ENCODE measurements around the gene HOXA13. TPM values are rescaled to one million over a fixed set of nuclear protein-coding genes. Genes with fewer than 3 reads are reported as not detected.

HOXA13 gene
- total and polyA plus RNA-seq, 3 experiments from 2014 or later: not detected

- ChIA-PET POLR2A (no interaction called here), CTCF (interaction anchor here (1.4 to 2.0 kb wide), 5 partner anchors 24 to 1263 kb away, joined by 3 to 8 read pairs (median 6); no protein-coding TSS in a partner anchor)
- H3K27ac ChIP-seq (ENCODE audit: low read depth, low read length): no peak overlapping the region
- Mint-ChIP-seq H3K27ac (peak overlapping the region in 5 of 8 donors; percentile 38 to 89 (median 64)), H3K4me1 (peaks cover 49 to 71% (median 62%) of the 10 kb centered on the region in 3 donors), H3K27me3 (peaks cover 87 to 92% of the 10 kb centered on the region in 2 donors), H3K4me3 (peak overlapping the region; percentile 56 to 85 (median 72)), H3K9me3 (peaks cover 0 to 14% (median 0%) of the 10 kb centered on the region in 5 donors), H3K36me3 (peaks cover 0 to 2% (median 0%) of the 10 kb centered on the region in 3 donors)
- no peak for DNase-seq
- no peaks in the 10 kb centered on the region for H3K9me3 ChIP-seq (ENCODE audit: low read length)
- peaks cover 48% of the 10 kb centered on the region for H3K4me1 ChIP-seq (ENCODE audit: insufficient read depth, low read length)
- peaks cover 88% of the 10 kb centered on the region for H3K27me3 ChIP-seq (ENCODE audit: insufficient read depth, low read length, poor library complexity, severe bottlenecking)
- H3K4me3 ChIP-seq (ENCODE audit: low read length): no peak overlapping the region
- H3K36me3 ChIP-seq (ENCODE audit: insufficient read depth, low read length): no peaks in the 10 kb centered on the region
These were observed 43.9 kb downstream of the HOXA13 start for GRCh38 chr7:27155816-27156507.

- peaks cover 0 to 14% (median 0%) of the 10 kb centered on the region in 5 donors for H3K9me3 Mint-ChIP-seq
- H3K4me1 ChIP-seq (ENCODE audit: insufficient read depth, low read length): peaks cover 51% of the 10 kb centered on the region
- H3K36me3 ChIP-seq (ENCODE audit: insufficient read depth, low read length): no peaks in the 10 kb centered on the region
- H3K27me3 ChIP-seq (ENCODE audit: insufficient read depth, low read length, poor library complexity, severe bottlenecking): peaks cover 91% of the 10 kb centered on the region
- peak overlapping the region; percentile 52 to 85 (median 72) for H3K4me3 Mint-ChIP-seq
- ChIA-PET POLR2A (no interaction called here), CTCF (interaction anchor here (0.8 to 1.6 kb wide), 4 partner anchors 24 to 468 kb away, joined by 3 to 6 read pairs (median 4); no protein-coding TSS in a partner anchor)
- no peak overlapping the region for H3K27ac ChIP-seq (ENCODE audit: low read depth, low read length)
- peak overlapping the region in 6 of 8 donors; percentile 38 to 89 (median 67) for H3K27ac Mint-ChIP-seq
- peaks cover 0 to 2% (median 0%) of the 10 kb centered on the region in 3 donors for H3K36me3 Mint-ChIP-seq
- H3K4me3 ChIP-seq (ENCODE audit: low read length): no peak overlapping the region
- peaks cover 53 to 76% (median 64%) of the 10 kb centered on the region in 3 donors for H3K4me1 Mint-ChIP-seq
- DNase-seq: no peak
- peaks cover 87 to 96% of the 10 kb centered on the region in 2 donors for H3K27me3 Mint-ChIP-seq
- no peaks in the 10 kb centered on the region for H3K9me3 ChIP-seq (ENCODE audit: low read length)
These were observed 44.7 kb downstream of the HOXA13 start for GRCh38 chr7:27154901-27155815.

GRCh38 chr7:27154369-27154768 lies 45.5 kb downstream of the HOXA13 start:
- Histone ChIP-seq H3K27ac (ENCODE audit: low read depth, low read length) (no peak overlapping the region), H3K4me3 (ENCODE audit: low read length) (no peak overlapping the region), H3K27me3 (ENCODE audit: insufficient read depth, low read length, poor library complexity, severe bottlenecking) (peaks cover 87% of the 10 kb centered on the region), H3K4me1 (ENCODE audit: insufficient read depth, low read length) (peaks cover 47% of the 10 kb centered on the region), H3K9me3 (ENCODE audit: low read length) (no peaks in the 10 kb centered on the region), H3K36me3 (ENCODE audit: insufficient read depth, low read length) (no peaks in the 10 kb centered on the region)
- POLR2A ChIA-PET: no interaction called here
- Mint-ChIP-seq H3K36me3 (peaks cover 0 to 2% (median 0%) of the 10 kb centered on the region in 3 donors), H3K27ac (peak overlapping the region in 2 of 8 donors; percentile 18 to 81), H3K9me3 (peaks cover 0 to 14% (median 0%) of the 10 kb centered on the region in 5 donors), H3K4me1 (peaks cover 52 to 75% (median 57%) of the 10 kb centered on the region in 3 donors), H3K4me3 (peak overlapping the region; percentile 19 to 75 (median 60)), H3K27me3 (peaks cover 87 to 96% of the 10 kb centered on the region in 2 donors)
- DNase-seq: no peak
- CTCF ChIA-PET: interaction anchor here (1.4 to 6.9 kb wide), 3 partner anchors 9 to 467 kb away, joined by 3 to 71 read pairs (median 6); partner anchors contain the start of gene HOXA9

GRCh38 chr7:27153526-27153925 lies 46.4 kb downstream of the HOXA13 start:
- no peak overlapping the region for H3K4me3 ChIP-seq (ENCODE audit: low read length)
- DNase-seq: no peak
- POLR2A ChIA-PET: interaction anchor here (0.6 kb wide), 1 partner anchor 46 kb away, joined by 3 read pairs; the partner anchor contains the start of gene HOXA13
- peaks cover 49 to 71% (median 53%) of the 10 kb centered on the region in 3 donors for H3K4me1 Mint-ChIP-seq
- peaks cover 47% of the 10 kb centered on the region for H3K4me1 ChIP-seq (ENCODE audit: insufficient read depth, low read length)
- H3K27me3 ChIP-seq (ENCODE audit: insufficient read depth, low read length, poor library complexity, severe bottlenecking): peaks cover 87% of the 10 kb centered on the region
- no peaks in the 10 kb centered on the region for H3K9me3 ChIP-seq (ENCODE audit: low read length)
- H3K27me3 Mint-ChIP-seq: peaks cover 85 to 94% of the 10 kb centered on the region in 2 donors
- peaks cover 0 to 2% (median 0%) of the 10 kb centered on the region in 3 donors for H3K36me3 Mint-ChIP-seq
- no peaks in the 10 kb centered on the region for H3K36me3 ChIP-seq (ENCODE audit: insufficient read depth, low read length)
- no peak overlapping the region for H3K27ac ChIP-seq (ENCODE audit: low read depth, low read length)
- CTCF ChIA-PET: interaction anchor here (2.0 to 6.9 kb wide), 2 partner anchors 9 to 43 kb away, joined by 5 to 71 read pairs; partner anchors contain the start of gene HOXA9
- peaks cover 0 to 14% (median 0%) of the 10 kb centered on the region in 5 donors for H3K9me3 Mint-ChIP-seq
- peak overlapping the region in 2 of 8 donors; percentile 74 to 84 for H3K27ac Mint-ChIP-seq
- peak overlapping the region in 3 of 7 donors; percentile 1 to 60 (median 38) for H3K4me3 Mint-ChIP-seq

DNA sequence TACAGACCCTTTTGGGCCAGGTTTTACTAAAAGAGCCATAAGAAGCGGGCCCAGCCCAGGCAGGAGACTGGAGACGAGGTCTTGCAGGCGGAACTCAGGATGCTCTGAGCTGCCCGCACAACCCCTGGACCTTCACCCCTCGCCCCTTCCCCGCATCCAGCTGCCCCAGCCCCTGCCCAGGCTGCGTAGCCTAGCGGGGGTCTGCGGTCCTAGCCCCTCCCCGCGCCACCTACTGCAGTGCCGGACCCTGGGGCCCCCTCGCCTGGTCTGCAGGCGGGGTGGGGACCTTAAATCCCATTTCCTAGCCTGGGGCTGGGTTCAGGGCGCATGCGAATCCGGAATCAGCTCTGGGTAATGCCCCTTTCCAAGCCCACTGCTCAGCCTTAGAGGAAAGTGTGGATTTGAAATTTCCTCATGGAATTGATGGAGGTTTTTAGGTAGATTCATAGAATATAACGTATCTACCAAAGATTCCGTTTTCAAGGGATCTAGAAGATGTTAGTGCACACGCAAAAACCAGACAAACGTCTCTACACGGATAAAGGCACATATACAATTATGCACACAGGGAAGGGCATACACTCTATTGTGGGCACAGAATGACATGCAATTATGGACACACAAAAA lies 47.0 kb downstream of the HOXA13 start:
- Histone ChIP-seq H3K4me3 (ENCODE audit: low read length) (no peak overlapping the region), H3K27ac (ENCODE audit: low read depth, low read length) (no peak overlapping the region), H3K27me3 (ENCODE audit: insufficient read depth, low read length, poor library complexity, severe bottlenecking) (peaks cover 87% of the 10 kb centered on the region), H3K9me3 (ENCODE audit: low read length) (no peaks in the 10 kb centered on the region), H3K4me1 (ENCODE audit: insufficient read depth, low read length) (peaks cover 47% of the 10 kb centered on the region), H3K36me3 (ENCODE audit: insufficient read depth, low read length) (no peaks in the 10 kb centered on the region)
- ChIA-PET POLR2A (no interaction called here), CTCF (interaction anchor here (1.6 to 6.9 kb wide), 3 partner anchors 10 to 43 kb away, joined by 5 to 71 read pairs (median 5); partner anchors contain the start of gene HOXA9)
- H3K9me3 Mint-ChIP-seq: peaks cover 0 to 13% (median 0%) of the 10 kb centered on the region in 5 donors
- no peak for DNase-seq
- peaks cover 86 to 94% of the 10 kb centered on the region in 2 donors for H3K27me3 Mint-ChIP-seq
- peaks cover 0 to 2% (median 0%) of the 10 kb centered on the region in 3 donors for H3K36me3 Mint-ChIP-seq
- H3K27ac Mint-ChIP-seq: peak overlapping the region in 1 of 8 donors; percentile 74
- H3K4me1 Mint-ChIP-seq: peaks cover 47 to 71% (median 52%) of the 10 kb centered on the region in 3 donors
- H3K4me3 Mint-ChIP-seq: peak overlapping the region in 1 of 7 donors; percentile 37

GRCh38 chr7:27151931-27152815 lies 47.7 kb downstream of the HOXA13 start, which contains the start of gene HOXA3:
Gene HOXA3 (minus strand): TSS chr7:27152583. CDS start chr7:27110640, 41,943 bp downstream.
- H3K4me3 ChIP-seq (ENCODE audit: low read length): peak within 1 kb of the TSS; percentile 66
- H3K27me3 ChIP-seq (ENCODE audit: insufficient read depth, low read length, poor library complexity, severe bottlenecking): peaks cover 86% of the 10 kb centered on the region
- DNase-seq: no peak
- H3K36me3 Mint-ChIP-seq: peaks cover 0 to 2% (median 0%) of the 10 kb centered on the region in 3 donors
- H3K9me3 ChIP-seq (ENCODE audit: low read length): no peaks in the 10 kb centered on the region
- H3K4me1 ChIP-seq (ENCODE audit: insufficient read depth, low read length): peaks cover 47% of the 10 kb centered on the region
- no peaks in the 10 kb centered on the region for H3K36me3 ChIP-seq (ENCODE audit: insufficient read depth, low read length)
- peaks cover 85 to 92% of the 10 kb centered on the region in 2 donors for H3K27me3 Mint-ChIP-seq
- ChIA-PET POLR2A (no interaction called here), CTCF (interaction anchor here (1.5 to 6.9 kb wide), 7 partner anchors 7 to 1278 kb away, joined by 3 to 71 read pairs (median 5); partner anchors contain the start of gene HOXA9)
- peak within 1 kb of the TSS; percentile 68 to 88 (median 80) for H3K4me3 Mint-ChIP-seq
- H3K4me1 Mint-ChIP-seq: peaks cover 46 to 70% (median 51%) of the 10 kb centered on the region in 3 donors
- H3K27ac Mint-ChIP-seq: peak within 1 kb of the TSS in 4 of 8 donors; percentile 27 to 82 (median 70)
- no peak within 1 kb of the TSS for H3K27ac ChIP-seq (ENCODE audit: low read depth, low read length)
- peaks cover 0 to 10% (median 0%) of the 10 kb centered on the region in 5 donors for H3K9me3 Mint-ChIP-seq
